Astrocyte (in vitro differentiated cells and primary cell): Measurements from ENCODE around the gene ASPSCR1. TPM values are rescaled to one million over a fixed set of nuclear protein-coding genes. Genes with fewer than 3 reads are reported as not detected.

Source experiments
- DNase-seq: peaks from one replicate; pipeline ENCODE4 v3.0.0-alpha.2; 2010; ENCODE audit warnings: low read depth
- FAIRE-seq: peaks from 2 replicates; lab custom pipeline; 2011; peaks lifted over from hg19 to GRCh38; lab: Jason Lieb, UNC
- H2AFZ ChIP-seq: 2 replicates; pipeline ENCODE4 v1.6.0; 2012; ENCODE audit warnings: low read depth, low read length, inconsistent platforms
- H3K27ac ChIP-seq: 2 replicates; pipeline ENCODE4 v1.5.1; 2011; ENCODE audit warnings: low read depth, low read length, inconsistent platforms
- H3K27me3 ChIP-seq: 2 replicates; pipeline ENCODE4 v1.6.0; 2011; ENCODE audit warnings: low read length, inconsistent platforms; ENCODE audit not compliant: insufficient read depth
- H3K36me3 ChIP-seq: 2 replicates; pipeline ENCODE4 v1.5.1; 2011; ENCODE audit warnings: low read length, inconsistent platforms; ENCODE audit not compliant: insufficient read depth
- H3K4me1 ChIP-seq: 2 replicates; pipeline ENCODE4 v1.5.1; 2011; ENCODE audit warnings: low read length, inconsistent platforms; ENCODE audit not compliant: insufficient read depth
- H3K4me2 ChIP-seq: 2 replicates; pipeline ENCODE4 v1.6.0; 2012; ENCODE audit warnings: low read length, inconsistent platforms
- H3K4me3 ChIP-seq: 2 replicates; pipeline ENCODE4 v1.5.1; 2011; ENCODE audit warnings: low read depth, mild to moderate bottlenecking, low read length, inconsistent platforms; ENCODE audit not compliant: insufficient read depth
- H3K79me2 ChIP-seq: 2 replicates; pipeline ENCODE4 v1.6.0; 2012; ENCODE audit warnings: mild to moderate bottlenecking, low read length, inconsistent platforms; ENCODE audit not compliant: insufficient read depth
- H3K9ac ChIP-seq: 2 replicates; pipeline ENCODE4 v1.6.0; 2012; ENCODE audit warnings: mild to moderate bottlenecking, low read length, inconsistent platforms
- H3K9me3 ChIP-seq: 2 replicates; pipeline ENCODE4 v1.5.1; 2012; ENCODE audit warnings: low read depth, mild to moderate bottlenecking, low read length, inconsistent platforms; ENCODE audit not compliant: insufficient read depth
- H4K20me1 ChIP-seq: 2 replicates; pipeline ENCODE4 v1.6.0; 2012; ENCODE audit warnings: low read length, inconsistent platforms; ENCODE audit not compliant: insufficient read depth
- H3K27ac Mint-ChIP-seq: one replicate; pipeline ENCODE4 v1.8.0; 2021; ENCODE audit warnings: mild to moderate bottlenecking, mixed read lengths; ENCODE audit not compliant: unreplicated experiment
- H3K27me3 Mint-ChIP-seq: one replicate; pipeline ENCODE4 v1.8.0; 2021; ENCODE audit warnings: low read depth, mixed read lengths; ENCODE audit not compliant: unreplicated experiment
- H3K36me3 Mint-ChIP-seq: one replicate; pipeline ENCODE4 v1.8.0; 2021; ENCODE audit warnings: low read depth, mixed read lengths; ENCODE audit not compliant: unreplicated experiment
- H3K4me1 Mint-ChIP-seq: one replicate; pipeline ENCODE4 v1.8.0; 2021; ENCODE audit warnings: low read depth, mixed read lengths; ENCODE audit not compliant: unreplicated experiment
- H3K4me3 Mint-ChIP-seq: one replicate; pipeline ENCODE4 v1.8.0; 2021; ENCODE audit warnings: mild to moderate bottlenecking, moderate library complexity, mixed read lengths; ENCODE audit not compliant: unreplicated experiment
- H3K9me3 Mint-ChIP-seq: one replicate; pipeline ENCODE4 v1.8.0; 2021; ENCODE audit warnings: mild to moderate bottlenecking, mixed read lengths; ENCODE audit not compliant: unreplicated experiment
- CTCF ChIP-seq: IDR thresholded peaks from 2 replicates; pipeline ENCODE4 v1.5.1; 2011; ENCODE audit warnings: low read depth, mild to moderate bottlenecking, inconsistent platforms, low read length, moderate library complexity; ENCODE audit not compliant: insufficient read depth
- EZH2 ChIP-seq: IDR thresholded peaks from 2 replicates; pipeline ENCODE4 v1.6.1; 2012; ENCODE audit warnings: mild to moderate bottlenecking, low read length, inconsistent platforms; ENCODE audit not compliant: insufficient read depth
- total RNA-seq: library from RNA; stranded (reverse); gene quantifications from 2 replicates; pipeline ENCODE4 v1.2.1, GENCODE V29; 2021

ASPSCR1 gene
- total RNA-seq, 1 donor from 2014 or later = 25.5 TPM

DNA sequence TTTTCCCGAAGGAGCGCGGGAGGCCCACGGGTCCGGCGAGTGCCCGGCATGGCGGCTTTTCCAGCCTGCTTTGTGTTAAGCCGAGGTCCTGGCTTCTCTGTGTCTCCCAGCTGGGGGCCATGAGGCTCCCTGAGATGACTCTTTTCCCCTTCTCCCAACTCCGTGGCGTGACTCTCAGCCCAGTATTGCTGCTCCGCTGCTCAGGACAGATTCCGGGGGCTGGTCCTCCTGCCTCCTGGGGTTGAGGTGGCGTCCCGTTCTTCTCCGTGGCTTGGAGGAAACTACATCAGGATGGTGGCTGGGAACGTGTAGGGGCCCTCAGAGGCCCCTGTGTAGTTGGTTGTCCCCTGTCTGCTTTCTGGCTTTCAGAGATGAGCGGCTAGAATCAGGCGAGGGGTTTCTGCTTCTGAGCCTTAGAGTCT, 75.2 kb downstream of the ASPSCR1 start:
- H3K27ac ChIP-seq = no peak overlapping the region
- Mint-ChIP-seq H3K36me3 (peaks cover 2% of the 10 kb centered on the region), H3K4me1 (peaks cover 5% of the 10 kb centered on the region), H3K9me3 (no peaks in the 10 kb centered on the region), H3K27me3 (no peaks in the 10 kb centered on the region), H3K4me3 (peak overlapping the region; percentile 89), H3K27ac (peak overlapping the region; percentile 12)
- H4K20me1 ChIP-seq = peaks cover 30% of the 10 kb centered on the region
- no peaks in the 10 kb centered on the region for H3K9me3 ChIP-seq
- TF ChIP-seq EZH2 (no peak), CTCF (no peak)
- H3K4me3 ChIP-seq = peak overlapping the region; percentile 81
- peak overlapping the region; percentile 89 for H3K9ac ChIP-seq
- H3K27me3 ChIP-seq = no peaks in the 10 kb centered on the region
- peak overlapping the region; percentile 99 for H3K4me2 ChIP-seq
- peaks cover 17% of the 10 kb centered on the region for H3K4me1 ChIP-seq
- FAIRE-seq = no peak
- no peak overlapping the region for H2AFZ ChIP-seq
- DNase-seq = no peak
- peaks cover 43% of the 10 kb centered on the region for H3K79me2 ChIP-seq
- peaks cover 1% of the 10 kb centered on the region for H3K36me3 ChIP-seq

DNA sequence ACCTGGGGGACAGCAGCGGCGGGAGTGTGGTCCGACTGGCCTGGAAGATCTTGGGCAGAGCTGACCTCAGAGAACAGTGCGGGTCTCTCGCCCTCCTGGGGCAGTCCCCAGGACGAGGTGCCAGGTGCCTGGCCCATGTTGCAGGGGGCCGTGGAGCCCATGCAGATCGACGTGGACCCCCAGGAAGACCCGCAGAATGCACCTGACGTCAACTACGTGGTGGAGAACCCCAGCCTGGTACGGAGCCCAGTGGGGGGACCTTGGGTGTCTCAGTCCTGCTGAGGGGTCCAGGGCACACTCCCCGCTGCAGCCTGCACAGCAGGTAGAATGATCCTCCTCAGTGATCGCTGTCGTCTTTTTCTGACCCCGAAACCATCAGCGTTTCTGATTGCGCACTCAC, 75.7 kb downstream of the ASPSCR1 start:
- Histone ChIP-seq H3K36me3 (peaks cover 3% of the 10 kb centered on the region), H3K9me3 (no peaks in the 10 kb centered on the region), H2AFZ (no peak overlapping the region), H3K27ac (no peak overlapping the region), H3K4me3 (peak overlapping the region; percentile 81), H3K4me1 (peaks cover 17% of the 10 kb centered on the region), H3K27me3 (no peaks in the 10 kb centered on the region), H3K9ac (peak overlapping the region; percentile 89), H3K79me2 (peaks cover 43% of the 10 kb centered on the region), H4K20me1 (peaks cover 34% of the 10 kb centered on the region), H3K4me2 (peak overlapping the region; percentile 99)
- Mint-ChIP-seq H3K27ac (peak overlapping the region; percentile 12), H3K4me3 (peak overlapping the region; percentile 89), H3K9me3 (no peaks in the 10 kb centered on the region), H3K27me3 (no peaks in the 10 kb centered on the region), H3K4me1 (peaks cover 5% of the 10 kb centered on the region), H3K36me3 (no peaks in the 10 kb centered on the region)
- no peak for FAIRE-seq
- no peak for DNase-seq
- TF ChIP-seq EZH2 (no peak), CTCF (no peak)

DNA sequence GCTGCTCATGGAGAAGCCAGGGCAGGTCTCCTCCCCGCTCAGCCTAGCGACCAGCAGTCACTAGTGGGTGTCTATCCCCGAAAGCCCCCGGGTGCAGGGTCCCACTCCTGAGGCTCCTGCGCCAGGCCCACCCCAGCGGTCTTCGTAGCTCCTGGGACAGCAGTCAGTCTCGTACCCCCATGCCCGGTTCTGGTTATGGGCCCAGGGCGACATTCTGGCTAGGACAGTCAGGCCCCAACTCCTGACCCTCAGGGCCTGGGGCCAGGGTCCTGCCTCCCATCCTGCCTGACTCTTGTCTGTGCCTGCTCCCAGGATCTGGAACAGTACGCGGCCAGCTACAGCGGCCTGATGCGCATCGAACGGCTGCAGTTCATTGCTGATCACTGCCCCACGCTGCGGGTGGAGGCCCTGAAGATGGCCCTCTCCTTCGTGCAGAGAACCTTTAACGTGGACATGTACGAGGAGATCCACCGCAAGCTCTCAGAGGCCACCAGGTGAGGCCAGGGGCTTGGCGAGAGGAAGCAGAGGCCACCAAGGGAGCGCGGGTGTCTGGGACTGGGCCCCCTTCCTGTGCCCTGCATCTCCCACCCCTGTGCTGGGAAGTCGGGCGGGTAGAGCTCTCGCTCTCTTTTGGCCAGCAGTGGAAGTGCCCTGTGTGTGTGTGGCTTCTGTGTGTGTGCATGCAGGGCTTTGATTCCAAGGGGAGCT, 76.3 kb downstream of the ASPSCR1 start:
- no peak overlapping the region for H3K27ac Mint-ChIP-seq
- Histone ChIP-seq H3K4me3 (no peak overlapping the region), H3K27ac (no peak overlapping the region), H3K36me3 (peaks cover 3% of the 10 kb centered on the region), H3K4me1 (peaks cover 17% of the 10 kb centered on the region), H3K4me2 (peak overlapping the region; percentile 99), H3K9me3 (no peaks in the 10 kb centered on the region), H3K79me2 (peaks cover 43% of the 10 kb centered on the region), H4K20me1 (peaks cover 39% of the 10 kb centered on the region), H3K9ac (no peak overlapping the region), H2AFZ (no peak overlapping the region), H3K27me3 (no peaks in the 10 kb centered on the region)
- peaks cover 5% of the 10 kb centered on the region for H3K4me1 Mint-ChIP-seq
- H3K36me3 Mint-ChIP-seq = no peaks in the 10 kb centered on the region
- FAIRE-seq (no peak), DNase-seq (no peak)
- no peaks in the 10 kb centered on the region for H3K9me3 Mint-ChIP-seq
- H3K4me3 Mint-ChIP-seq = peak overlapping the region; percentile 89
- no peaks in the 10 kb centered on the region for H3K27me3 Mint-ChIP-seq
- TF ChIP-seq EZH2 = no peak
- TF ChIP-seq CTCF = no peak
